ENCODE measurements around the gene KIF9. TPM values are rescaled to one million over a fixed set of nuclear protein-coding genes. Genes with fewer than 3 reads are reported as not detected.

KIF9 gene, protein sequence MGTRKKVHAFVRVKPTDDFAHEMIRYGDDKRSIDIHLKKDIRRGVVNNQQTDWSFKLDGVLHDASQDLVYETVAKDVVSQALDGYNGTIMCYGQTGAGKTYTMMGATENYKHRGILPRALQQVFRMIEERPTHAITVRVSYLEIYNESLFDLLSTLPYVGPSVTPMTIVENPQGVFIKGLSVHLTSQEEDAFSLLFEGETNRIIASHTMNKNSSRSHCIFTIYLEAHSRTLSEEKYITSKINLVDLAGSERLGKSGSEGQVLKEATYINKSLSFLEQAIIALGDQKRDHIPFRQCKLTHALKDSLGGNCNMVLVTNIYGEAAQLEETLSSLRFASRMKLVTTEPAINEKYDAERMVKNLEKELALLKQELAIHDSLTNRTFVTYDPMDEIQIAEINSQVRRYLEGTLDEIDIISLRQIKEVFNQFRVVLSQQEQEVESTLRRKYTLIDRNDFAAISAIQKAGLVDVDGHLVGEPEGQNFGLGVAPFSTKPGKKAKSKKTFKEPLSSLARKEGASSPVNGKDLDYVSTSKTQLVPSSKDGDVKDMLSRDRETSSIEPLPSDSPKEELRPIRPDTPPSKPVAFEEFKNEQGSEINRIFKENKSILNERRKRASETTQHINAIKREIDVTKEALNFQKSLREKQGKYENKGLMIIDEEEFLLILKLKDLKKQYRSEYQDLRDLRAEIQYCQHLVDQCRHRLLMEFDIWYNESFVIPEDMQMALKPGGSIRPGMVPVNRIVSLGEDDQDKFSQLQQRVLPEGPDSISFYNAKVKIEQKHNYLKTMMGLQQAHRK
- total RNA-seq: 8.6 and 12.9 TPM in 2 replicates

DNA sequence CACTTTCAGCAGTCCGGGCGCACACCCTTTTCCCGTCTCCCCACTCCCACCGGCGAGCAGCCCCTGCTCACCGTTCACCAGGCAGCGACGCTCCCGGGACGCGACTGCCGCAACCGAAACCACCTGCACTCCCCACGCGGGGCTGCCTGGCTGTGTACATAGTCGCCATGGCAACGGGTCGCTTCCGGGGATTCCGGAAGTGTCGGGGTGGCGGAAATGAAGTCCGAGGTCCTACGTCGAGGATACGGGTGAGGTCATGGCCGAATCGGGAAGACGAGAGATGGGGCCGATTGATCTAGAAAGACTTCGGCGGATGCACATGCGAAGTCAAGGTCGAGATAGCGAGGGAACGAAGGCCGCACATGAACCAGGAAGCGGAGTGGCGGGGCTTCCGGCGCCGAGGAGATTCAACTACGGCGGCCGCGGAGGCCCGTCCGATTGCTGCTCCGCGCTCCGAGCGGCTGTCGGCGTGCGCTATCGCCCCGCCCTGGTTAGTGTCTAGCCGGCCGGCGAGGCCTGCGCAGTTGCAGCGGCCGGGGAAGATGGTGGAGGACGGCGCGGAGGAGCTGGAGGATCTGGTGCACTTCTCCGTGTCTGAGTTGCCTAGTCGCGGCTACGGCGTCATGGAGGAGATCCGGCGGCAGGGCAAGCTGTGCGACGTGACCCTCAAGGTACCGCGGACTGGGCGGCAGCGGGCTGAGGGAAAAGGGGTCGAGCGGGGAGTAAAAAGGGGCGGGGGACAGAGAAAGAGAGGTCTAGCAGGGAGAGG is at the start of gene KIF9, which contains the start of gene KLHL18:
Gene KIF9, minus strand, starts transcription at position 376 of the 769 bp plus-strand sequence. CDS start 5,425 bp downstream, outside the sequence.
Gene KLHL18, plus strand, starts transcription at position 521 of the 769 bp plus-strand sequence. Its CDS starts 22 bp downstream, at position 543.

Other genes with a start within 250 kb of the KIF9 start
- gene SETD2, start 118.7 kb downstream of the KIF9 start, total RNA-seq: 16.8 and 20.4 TPM in 2 replicates
- 17.6 and 21.4 TPM in 2 replicates for gene KLHL18, start 145 bp upstream of the KIF9 start, total RNA-seq
- gene PTPN23, start 98.2 kb upstream of the KIF9 start, total RNA-seq: 29.6 and 59.0 TPM in 2 replicates
- gene SCAP, start 193.1 kb upstream of the KIF9 start, total RNA-seq: 90.2 and 91.1 TPM in 2 replicates
- gene ELP6, start 230.9 kb upstream of the KIF9 start, total RNA-seq: 32.5 and 39.9 TPM in 2 replicates

Data from airway epithelial cell (primary cell).